OCI-LY3 (cell line): ENCODE data around the gene LRRC46.

Experiments
- CTCF ChIP-seq: fragments of 200-600, 300-600 bp; sonication (generic); IDR thresholded peaks from 2 replicates; pipeline ENCODE4 v1.5.1; 2014; ENCODE audit warnings: antibody characterized with exemption, low read length, low read depth
- EZH2phosphoT487 ChIP-seq: fragments of 200-600 bp; shearing (Covaris generic); IDR thresholded peaks from 2 replicates; pipeline ENCODE4 v1.6.1; 2018; ENCODE audit warnings: antibody characterized with exemption, mixed run types, low read depth

GRCh38 chr17:47831934-47832327 is 461 bp downstream of the LRRC46 start:
- TF ChIP-seq CTCF (no peak), EZH2phosphoT487 (no peak)
